ENCODE results near the gene PRAME. TPM values are rescaled to one million over a fixed set of nuclear protein-coding genes. Genes with fewer than 3 reads are reported as not detected.
"Not testable (repeated sequence)": the region's sequence is repeated elsewhere in the genome, so short reads cannot be mapped to it uniquely, and the experiment has no call there.

The PRAME gene
- polyA plus RNA-seq, 3 donors from 2014 or later: not detected

GRCh38 chr22:22533417-22533816 is 25.6 kb downstream of the PRAME start:
- Mint-ChIP-seq H3K9me3 (no peaks in the 10 kb centered on the region), H3K4me3 (no peak overlapping the region), H3K36me3 (no peaks in the 10 kb centered on the region), H3K27ac (no peak overlapping the region), H3K27me3 (ENCODE audit: low read depth in 3 of 3) (peaks cover 0 to 8% (median 5%) of the 10 kb centered on the region in 3 donors), H3K4me1 (no peaks in the 10 kb centered on the region)
- DNase-seq: no peak

DNA sequence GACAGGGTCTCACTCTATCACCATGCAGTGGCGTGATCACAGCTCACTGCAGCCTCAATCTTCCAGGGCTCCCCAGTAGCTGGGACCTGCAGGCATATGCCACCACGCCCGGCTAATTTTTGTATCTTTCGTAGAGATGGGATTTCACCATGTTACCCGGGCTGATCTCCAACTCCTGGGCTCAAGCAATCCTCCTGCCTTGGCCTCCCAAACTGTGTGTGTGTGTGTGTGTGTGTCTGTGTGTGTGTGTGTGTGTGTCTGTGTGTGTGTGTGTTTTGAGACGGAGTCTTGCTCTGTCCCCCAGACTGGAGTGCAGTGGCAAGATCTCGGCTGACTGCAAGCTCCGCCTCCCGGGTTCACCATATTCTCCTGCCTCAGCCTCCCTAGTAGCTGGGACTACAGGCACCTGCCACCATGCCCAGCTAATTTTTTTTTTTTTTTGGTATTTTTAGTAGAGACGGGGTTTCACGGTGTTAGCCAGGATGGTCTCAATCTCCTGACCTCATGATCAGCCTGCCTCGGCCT is 26.5 kb downstream of the PRAME start:
- H3K27ac Mint-ChIP-seq; H3K4me3 Mint-ChIP-seq; H3K4me1 Mint-ChIP-seq; H3K9me3 Mint-ChIP-seq; H3K36me3 Mint-ChIP-seq; DNase-seq; H3K27me3 Mint-ChIP-seq (ENCODE audit: low read depth in 3 of 3): not testable (repeated sequence)

DNA sequence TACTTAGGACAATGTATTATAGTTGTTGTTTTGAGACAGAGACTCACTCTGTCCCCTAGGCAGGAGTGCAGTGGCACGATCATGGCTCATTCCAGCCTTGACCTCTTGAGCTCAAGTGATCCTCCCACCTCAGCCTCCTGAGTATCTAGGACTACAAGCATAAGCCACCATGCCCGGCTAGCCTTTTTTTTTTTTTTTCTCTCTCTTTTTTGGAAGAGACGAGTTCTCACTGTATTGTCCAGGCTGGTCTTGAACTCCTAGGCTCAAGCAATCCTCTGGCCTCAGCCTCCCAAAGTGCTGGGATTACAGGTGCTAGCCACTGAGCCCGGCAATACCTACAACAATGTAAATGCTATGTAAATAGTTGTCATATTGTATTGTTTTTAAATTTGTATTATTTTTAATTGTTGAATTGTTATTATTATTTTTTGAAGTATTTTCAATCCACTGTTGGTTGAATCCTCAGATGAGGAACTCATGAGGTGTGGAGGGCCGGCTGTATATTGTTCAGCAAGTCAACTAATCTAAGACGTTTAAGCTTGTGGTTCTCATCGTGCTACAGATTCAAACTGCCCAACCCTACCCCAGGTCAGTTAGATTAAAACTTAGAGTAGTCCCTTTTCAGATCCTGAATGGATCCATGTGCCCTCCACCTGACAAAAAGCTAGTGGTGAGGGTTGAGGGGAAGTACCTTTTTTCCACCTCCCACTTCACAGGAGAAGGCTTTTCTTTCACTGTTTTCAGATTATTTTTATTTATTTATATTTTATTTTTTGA is 27.1 kb downstream of the PRAME start:
- Mint-ChIP-seq H3K36me3 (no peaks in the 10 kb centered on the region), H3K27me3 (ENCODE audit: low read depth in 3 of 3) (peaks cover 2 to 3% (median 3%) of the 10 kb centered on the region in 3 donors), H3K9me3 (no peaks in the 10 kb centered on the region), H3K4me3 (no peak overlapping the region), H3K4me1 (no peaks in the 10 kb centered on the region), H3K27ac (no peak overlapping the region)
- DNase-seq: no peak

DNA sequence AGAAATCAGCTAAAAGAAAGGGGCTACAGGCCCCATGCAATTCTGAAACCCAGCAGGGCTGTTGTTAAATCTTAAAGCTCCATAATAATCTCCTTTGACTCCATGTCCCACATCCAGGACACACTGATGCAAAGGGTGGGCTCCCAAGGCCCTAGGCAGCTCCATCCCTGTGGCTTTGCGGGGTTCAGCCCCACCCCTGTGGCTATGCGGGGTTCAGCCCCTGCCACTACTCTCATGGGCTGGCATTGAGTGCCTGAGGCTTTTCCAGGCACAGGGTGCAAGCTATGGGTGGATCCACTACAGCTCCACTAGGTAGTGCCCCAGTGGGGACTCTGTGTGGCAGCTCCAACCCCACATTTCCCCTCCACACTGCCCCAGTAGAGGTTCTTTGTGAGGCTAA is 30.3 kb downstream of the PRAME start:
- H3K27me3 Mint-ChIP-seq (ENCODE audit: low read depth in 3 of 3): peaks cover 3 to 8% (median 4%) of the 10 kb centered on the region in 3 donors
- no peaks in the 10 kb centered on the region for H3K36me3 Mint-ChIP-seq

GRCh38 chr22:22527312-22527711 is 31.8 kb downstream of the PRAME start:
- Mint-ChIP-seq H3K27ac (no peak overlapping the region), H3K4me1 (no peaks in the 10 kb centered on the region), H3K27me3 (ENCODE audit: low read depth in 3 of 3) (peaks cover 0 to 8% (median 4%) of the 10 kb centered on the region in 3 donors), H3K4me3 (no peak overlapping the region), H3K9me3 (no peaks in the 10 kb centered on the region), H3K36me3 (no peaks in the 10 kb centered on the region)
- DNase-seq: no peak

More for the DNA sequence above, 30.3 kb downstream of the PRAME start:
- Mint-ChIP-seq H3K9me3 (no peaks in the 10 kb centered on the region), H3K27ac (no peak overlapping the region), H3K4me1 (no peaks in the 10 kb centered on the region), H3K4me3 (no peak overlapping the region)
- DNase-seq: no peak

GRCh38 chr22:22526125-22526912 is 32.7 kb downstream of the PRAME start:
- no peak for DNase-seq
- Mint-ChIP-seq H3K9me3 (no peaks in the 10 kb centered on the region), H3K4me1 (no peaks in the 10 kb centered on the region), H3K27ac (no peak overlapping the region), H3K27me3 (ENCODE audit: low read depth in 3 of 3) (peaks cover 0 to 8% (median 6%) of the 10 kb centered on the region in 3 donors), H3K36me3 (no peaks in the 10 kb centered on the region), H3K4me3 (no peak overlapping the region)

GRCh38 chr22:22523494-22523893 is 35.6 kb downstream of the PRAME start:
- Mint-ChIP-seq H3K4me1 (no peaks in the 10 kb centered on the region), H3K27ac (no peak overlapping the region), H3K36me3 (no peaks in the 10 kb centered on the region), H3K27me3 (ENCODE audit: low read depth in 3 of 3) (peaks cover 2 to 8% (median 6%) of the 10 kb centered on the region in 3 donors), H3K4me3 (no peak overlapping the region), H3K9me3 (no peaks in the 10 kb centered on the region)
- no peak for DNase-seq

- Mint-ChIP-seq H3K27ac (no peak overlapping the region), H3K4me1 (no peaks in the 10 kb centered on the region), H3K27me3 (ENCODE audit: low read depth in 3 of 3) (peaks cover 2 to 6% (median 5%) of the 10 kb centered on the region in 3 donors), H3K4me3 (no peak overlapping the region), H3K9me3 (no peaks in the 10 kb centered on the region), H3K36me3 (no peaks in the 10 kb centered on the region)
- DNase-seq: no peak
Observed at GRCh38 chr22:22521631-22522030, 37.4 kb downstream of the PRAME start.

DNA sequence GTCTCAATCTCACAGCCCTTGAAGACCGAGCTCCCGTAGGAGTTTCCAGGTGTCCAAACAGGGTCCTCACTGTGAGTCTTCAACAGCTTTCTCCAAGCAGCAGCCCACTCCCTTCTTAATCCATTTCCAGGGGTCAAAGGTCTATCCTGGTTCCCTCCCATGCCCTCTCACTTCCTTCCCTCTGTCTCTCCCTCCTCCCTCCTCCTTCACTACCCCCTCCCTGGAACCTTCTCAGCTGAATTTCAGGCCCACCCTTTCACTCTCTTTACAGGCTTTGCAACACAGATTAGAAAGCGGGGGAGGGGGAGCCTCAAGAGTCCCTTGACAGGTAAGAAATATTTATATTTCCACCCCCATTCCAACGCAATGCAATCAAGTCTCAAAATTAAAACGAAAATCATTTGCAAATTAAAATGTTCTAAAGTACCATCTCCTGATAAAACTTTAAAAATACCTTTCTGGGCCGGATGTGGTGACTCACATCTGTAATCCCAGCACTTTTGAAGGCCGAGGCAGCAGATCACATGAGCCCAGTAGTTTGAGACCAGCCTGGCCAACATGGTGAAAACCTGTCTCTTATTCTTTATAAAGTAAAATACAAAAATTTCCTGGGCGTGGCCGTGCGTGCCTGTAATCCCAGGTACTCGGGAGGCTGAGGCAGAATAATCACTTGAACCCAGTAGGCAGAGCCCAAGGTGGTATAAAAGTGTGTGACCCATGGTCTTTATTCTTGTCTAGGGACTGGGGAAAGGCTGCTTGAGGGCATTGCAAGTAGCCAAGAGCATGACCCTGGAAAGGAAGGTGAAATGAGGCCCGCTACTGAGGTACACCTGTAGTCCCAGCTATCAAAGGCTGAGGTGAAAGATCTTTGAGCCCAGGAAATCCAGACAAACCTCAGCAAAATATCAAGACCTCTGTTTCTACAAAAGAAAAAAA is 38.1 kb downstream of the PRAME start:
- H3K27ac Mint-ChIP-seq: no peak overlapping the region
- H3K4me1 Mint-ChIP-seq: no peaks in the 10 kb centered on the region
- H3K36me3 Mint-ChIP-seq: no peaks in the 10 kb centered on the region
- H3K27me3 Mint-ChIP-seq (ENCODE audit: low read depth in 3 of 3): peaks cover 2 to 5% (median 4%) of the 10 kb centered on the region in 3 donors
- H3K4me3 Mint-ChIP-seq: no peak overlapping the region
- no peak for DNase-seq
- no peaks in the 10 kb centered on the region for H3K9me3 Mint-ChIP-seq

DNA sequence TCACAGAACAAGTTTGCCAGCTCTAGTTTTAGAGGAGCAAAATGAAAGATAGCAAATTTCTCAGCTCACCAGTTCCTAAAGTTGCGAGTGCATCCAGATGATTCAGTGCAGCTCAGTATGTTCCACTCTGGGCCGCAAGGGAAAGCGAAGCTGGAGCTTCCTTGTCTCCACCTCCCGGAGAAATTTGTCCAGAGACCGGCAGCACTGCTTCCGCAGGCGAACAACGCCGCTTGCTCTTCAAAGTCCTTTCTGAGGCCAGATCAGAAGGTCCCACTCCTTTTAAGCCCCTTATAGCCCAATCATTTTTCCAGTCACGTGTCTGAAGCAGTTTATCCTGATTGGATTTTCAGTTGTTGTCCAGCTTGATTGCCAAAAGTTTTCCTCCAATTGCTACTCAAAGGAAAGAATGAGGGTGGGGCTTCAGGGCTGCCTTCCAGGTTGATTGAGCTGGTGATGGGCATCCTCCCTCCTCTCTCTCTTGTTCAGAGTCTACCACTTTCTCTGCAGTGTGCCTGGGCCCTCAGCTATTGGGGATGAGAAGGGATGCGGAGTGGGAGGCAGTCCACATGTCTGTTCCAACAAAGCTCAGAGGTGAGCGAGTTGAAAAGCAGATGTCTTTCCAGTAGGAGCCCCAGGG is 38.9 kb downstream of the PRAME start, which contains the start of gene ZNF280A:
ZNF280A (minus strand) TSS at position 251 of the 637 bp plus-strand sequence. CDS start 4,640 bp downstream, outside the sequence.
- Mint-ChIP-seq H3K27me3 (ENCODE audit: low read depth in 3 of 3) (peaks cover 1 to 5% (median 4%) of the 10 kb centered on the region in 3 donors), H3K9me3 (no peaks in the 10 kb centered on the region), H3K4me1 (no peaks in the 10 kb centered on the region), H3K4me3 (no peak within 1 kb of the TSS), H3K36me3 (no peaks in the 10 kb centered on the region), H3K27ac (no peak within 1 kb of the TSS)
- DNase-seq: no peak

DNA sequence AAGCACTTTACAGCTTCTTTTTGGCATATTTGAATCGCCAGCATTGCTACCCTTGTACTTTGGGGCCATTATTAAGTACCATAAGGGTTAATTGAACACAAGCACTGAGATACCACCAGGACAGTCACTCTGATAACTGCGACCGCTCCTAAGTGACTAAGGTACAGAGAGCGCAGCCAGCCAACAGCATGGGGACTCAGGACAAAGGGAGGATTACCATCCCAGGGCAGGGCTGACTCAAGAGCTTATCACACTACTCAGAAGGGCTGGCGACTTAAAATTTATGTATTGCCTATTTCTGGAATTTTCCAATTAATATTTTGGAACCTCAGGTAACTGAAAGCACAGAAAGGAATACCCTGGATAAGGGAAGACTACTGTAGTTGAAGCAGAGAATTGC is 39.5 kb downstream of the PRAME start:
- Mint-ChIP-seq H3K36me3 (no peaks in the 10 kb centered on the region), H3K9me3 (no peaks in the 10 kb centered on the region), H3K4me1 (no peaks in the 10 kb centered on the region), H3K27me3 (ENCODE audit: low read depth in 3 of 3) (peaks cover 0 to 4% (median 4%) of the 10 kb centered on the region in 3 donors), H3K4me3 (no peak overlapping the region), H3K27ac (no peak overlapping the region)
- no peak for DNase-seq

- Mint-ChIP-seq H3K4me3 (no peak overlapping the region), H3K27me3 (ENCODE audit: low read depth in 3 of 3) (peaks cover 0 to 4% (median 4%) of the 10 kb centered on the region in 3 donors), H3K27ac (no peak overlapping the region), H3K9me3 (no peaks in the 10 kb centered on the region), H3K36me3 (no peaks in the 10 kb centered on the region), H3K4me1 (no peaks in the 10 kb centered on the region)
- DNase-seq: no peak
Observed at GRCh38 chr22:22516992-22517391, 42.1 kb downstream of the PRAME start.

- peaks cover 0 to 6% (median 3%) of the 10 kb centered on the region in 3 donors for H3K27me3 Mint-ChIP-seq (ENCODE audit: low read depth in 3 of 3)
- no peak overlapping the region for H3K27ac Mint-ChIP-seq
- H3K4me3 Mint-ChIP-seq: no peak overlapping the region
- H3K36me3 Mint-ChIP-seq: peaks cover 0 to 3% (median 0%) of the 10 kb centered on the region in 3 donors
- H3K9me3 Mint-ChIP-seq: peaks cover 0 to 2% (median 0%) of the 10 kb centered on the region in 6 donors
- no peaks in the 10 kb centered on the region for H3K4me1 Mint-ChIP-seq
- no peak for DNase-seq
Observed at GRCh38 chr22:22515890-22516289, 43.2 kb downstream of the PRAME start.

Measured in immature natural killer cell (primary cell).